B cell (primary cell): ENCODE results near the gene PDCD4. TPM values are rescaled to one million over a fixed set of nuclear protein-coding genes. Genes with fewer than 3 reads are reported as not detected.

ENCODE experiments used
- ATAC-seq: fragments of 200-7000 bp; cut with Tn5 transposase; one replicate; pipeline ENCODE4 v1.10.0; 2021; ENCODE audit warnings: low read depth, mild to moderate bottlenecking, moderate number of reproducible peaks, moderate library complexity
- CTCF ChIA-PET: fragments of 350-600 bp; sonication (Branson Sonifier 250); formaldehyde crosslinking; loops from one replicate; lab custom pipeline; 2021; ENCODE audit warnings: antibody characterized with exemption, inconsistent platforms; lab: Charles Lee
- POLR2A ChIA-PET: fragments of 350-600 bp; sonication (Branson Sonifier 250); formaldehyde crosslinking; loops from one replicate; lab custom pipeline; 2021; ENCODE audit warnings: antibody characterized with exemption; lab: Charles Lee
- DNase-seq: peaks from one replicate; pipeline ENCODE4 v3.0.0; 2013
- H2AFZ ChIP-seq: 2 replicates; pipeline ENCODE4 v1.6.1; 2012; ENCODE audit warnings: mild to moderate bottlenecking, low read depth, low read length; ENCODE audit not compliant: insufficient read depth, poor library complexity, severe bottlenecking
- H3K27ac ChIP-seq, 2 donors: 1 replicate in 1 of 2; 2 replicates in 1 of 2; pipeline ENCODE4 v1.5.1; 2012 to 2013; ENCODE audit warnings: low read length in 2 of 2, mild to moderate bottlenecking in 2 of 2, moderate library complexity in 1 of 2
- H3K27me3 ChIP-seq, 4 experiments: fragments of 200-600 bp in 1 of 4; sonication (generic) in 1 of 4; replicated peaks in 1 of 4; 1 replicate in 2 of 4; 2 replicates in 2 of 4; pipeline versions ENCODE4 v1.6.1 to v1.7.0; 2013 to 2016; ENCODE audit warnings: low read length in 3 of 4, mild to moderate bottlenecking in 2 of 4, mixed read lengths in 1 of 4, moderate library complexity in 1 of 4; ENCODE audit not compliant: insufficient read depth in 4 of 4, control insufficient read depth in 3 of 4; ENCODE audit errors: control extremely low read depth in 1 of 4
- H3K36me3 ChIP-seq, 2 experiments: replicated peaks in 1 of 2; 1 replicate in 1 of 2; 2 replicates in 1 of 2; pipeline versions ENCODE4 v1.6.1 to v1.7.1; 2013; ENCODE audit warnings: low read length in 1 of 2; ENCODE audit not compliant: insufficient read depth in 2 of 2, control insufficient read depth in 1 of 2; ENCODE audit errors: control extremely low read depth in 1 of 2, extremely low read depth in 1 of 2
- H3K4me1 ChIP-seq, 2 donors: fragments of 200-600 bp in 1 of 2; sonication (generic) in 1 of 2; 1 replicate in 1 of 2; 2 replicates in 1 of 2; pipeline versions ENCODE4 v1.5.1 to v1.6.1; 2013 to 2017; ENCODE audit warnings: low read length in 2 of 2; ENCODE audit not compliant: control insufficient read depth in 2 of 2, insufficient read depth in 2 of 2
- H3K4me2 ChIP-seq: replicated peaks from 2 replicates; pipeline ENCODE3; 2012; ENCODE audit warnings: mild to moderate bottlenecking, low read depth, low read length; ENCODE audit not compliant: poor library complexity, severe bottlenecking
- H3K4me3 ChIP-seq, 5 experiments: fragments of 200-600 bp in 1 of 5; sonication (generic) in 1 of 5; 1 replicate in 3 of 5; 2 replicates in 2 of 5; pipeline versions ENCODE4 v1.5.1 to v1.7.0; 2011 to 2016; ENCODE audit warnings: low read length in 4 of 5, mild to moderate bottlenecking in 4 of 5, low read depth in 2 of 5, control low read depth in 1 of 5, moderate library complexity in 1 of 5; ENCODE audit not compliant: insufficient read depth in 1 of 5; ENCODE audit errors: control extremely low read depth in 1 of 5, extremely low read depth in 1 of 5
- H3K79me2 ChIP-seq: fragments of 200-600 bp; sonication (generic); one replicate; pipeline ENCODE4 v1.6.0; 2016; ENCODE audit warnings: low read length; ENCODE audit not compliant: control insufficient read depth, insufficient read depth
- H3K9ac ChIP-seq: fragments of 200-600 bp; sonication (generic); 2 replicates; pipeline ENCODE4 v1.6.1; 2017; ENCODE audit warnings: mild to moderate bottlenecking, low read length, moderate library complexity
- H3K9me3 ChIP-seq, 3 donors: one replicate each; pipeline versions ENCODE4 v1.6.1 to v1.7.1; 2013; ENCODE audit warnings: low read length in 2 of 3; ENCODE audit not compliant: control insufficient read depth in 2 of 3, insufficient read depth in 1 of 3; ENCODE audit errors: control extremely low read depth in 1 of 3
- H4K20me1 ChIP-seq: 2 replicates; pipeline ENCODE4 v1.6.0; 2012; ENCODE audit warnings: mild to moderate bottlenecking, low read length; ENCODE audit not compliant: insufficient read depth, control insufficient read depth, poor library complexity, severe bottlenecking
- H3K27ac Mint-ChIP-seq: one replicate; pipeline ENCODE4 v1.8.0; 2021; ENCODE audit warnings: mixed read lengths
- H3K27me3 Mint-ChIP-seq: one replicate; pipeline ENCODE4 v1.8.0; 2021; ENCODE audit warnings: mixed read lengths
- H3K4me1 Mint-ChIP-seq: one replicate; pipeline ENCODE4 v1.8.0; 2021; ENCODE audit warnings: mixed read lengths
- H3K4me3 Mint-ChIP-seq: one replicate; pipeline ENCODE4 v1.8.0; 2021; ENCODE audit warnings: mixed read lengths
- H3K9me3 Mint-ChIP-seq: one replicate; pipeline ENCODE4 v1.8.0; 2022; ENCODE audit warnings: mixed read lengths; ENCODE audit not compliant: insufficient read depth
- CTCF ChIP-seq: fragments of 200-600 bp; IDR thresholded peaks from one replicate; pipeline ENCODE4 v1.8.0; 2022; ENCODE audit warnings: antibody characterized with exemption, mild to moderate bottlenecking
- EZH2 ChIP-seq: IDR thresholded peaks from 2 replicates; pipeline ENCODE4 v1.6.1; 2012; ENCODE audit warnings: borderline replicate concordance, low read depth, mild to moderate bottlenecking, moderate library complexity, low read length; ENCODE audit not compliant: insufficient read depth, poor library complexity, severe bottlenecking
- WGBS: methylation state at CpG from one replicate; pipeline ENCODE4 v1.1.5; 2013; ENCODE audit warnings: missing lambda C conversion rate; ENCODE audit not compliant: insufficient coverage; 5-methylcytosine and 5-hydroxymethylcytosine counted together
- intact Hi-C: fragments of 100-400 bp; cut with micrococcal nuclease; formaldehyde crosslinking; loops from one replicate; pipeline ENCODE4 v1.10.0; 2022
- polyA plus RNA-seq: library from polyadenylated mRNA; depleted of rRNA; stranded (reverse); fragments of >200 nt; gene quantifications from 2 replicates; pipeline ENCODE4 v1.2.3, GENCODE V29; 2012
- total RNA-seq, 2 donors: library from RNA; stranded (reverse); fragments of 120-200 nt in 1 of 2; gene quantifications; 1 replicate in 1 of 2; 2 replicates in 1 of 2; pipeline versions ENCODE4 v1.2.3 to v1.2.4, GENCODE V29; 2013 to 2022

PDCD4 gene
- total and polyA plus RNA-seq, 2 donors (not counting 1 experiment from before 2014, with no cell fraction given): 33.9 to 169 TPM

- ChIA-PET CTCF (interaction anchor here (1.4 to 2.2 kb wide), 3 partner anchors 9 to 20 kb away, joined by 3 to 6 read pairs (median 6); no protein-coding TSS in a partner anchor), POLR2A (interaction anchor here (0.5 to 1.8 kb wide), 7 partner anchors 12 to 46 kb away, joined by 3 to 8 read pairs (median 5); partner anchors contain the start of gene PDCD4)
- DNase-seq (no peak), ATAC-seq (no peak)
- peak overlapping the region; percentile 33 for H3K4me2 ChIP-seq
- no peaks in the 10 kb centered on the region for H3K27me3 ChIP-seq
- no peaks in the 10 kb centered on the region for H3K36me3 ChIP-seq
- H3K9me3 ChIP-seq: no peaks in the 10 kb centered on the region
- intact Hi-C loops: no loop called here
- peak overlapping the region; percentile 39 for H3K4me3 Mint-ChIP-seq
- no peak for TF ChIP-seq CTCF
- TF ChIP-seq EZH2: no peak
- H3K4me1 Mint-ChIP-seq: peaks cover 85% of the 10 kb centered on the region
- H3K9me3 Mint-ChIP-seq: no peaks in the 10 kb centered on the region
- peaks cover 66 to 79% of the 10 kb centered on the region in 2 donors for H3K4me1 ChIP-seq
- H3K27me3 Mint-ChIP-seq: no peaks in the 10 kb centered on the region
- H3K27ac ChIP-seq: no peak overlapping the region
- H3K79me2 ChIP-seq: peaks cover 11% of the 10 kb centered on the region
- no peak overlapping the region for H3K4me3 ChIP-seq
- H2AFZ ChIP-seq: peak overlapping the region; percentile 25
- peak overlapping the region; percentile 85 for H3K27ac Mint-ChIP-seq
- WGBS: 50% methylated on average over 1 of the region's 2 CpGs
- H3K9ac ChIP-seq: no peak overlapping the region
- H4K20me1 ChIP-seq: no peaks in the 10 kb centered on the region
Observed at GRCh38 chr10:110845192-110845755, 26.5 kb upstream of the PDCD4 start.
